Rectal smooth muscle tissue (tissue), 1 donor: ENCODE measurements around the gene BAG5.

ENCODE experiments used
- H3K27ac ChIP-seq: one replicate; pipeline ENCODE4 v1.7.0; 2013; ENCODE audit warnings: low read depth, low read length, inconsistent platforms
- H3K27me3 ChIP-seq: one replicate; pipeline ENCODE4 v1.7.0; 2013; ENCODE audit warnings: low read length; ENCODE audit not compliant: control insufficient read depth, insufficient read depth
- H3K36me3 ChIP-seq: one replicate; pipeline ENCODE4 v1.7.0; 2013; ENCODE audit warnings: low read length; ENCODE audit not compliant: control insufficient read depth, insufficient read depth
- H3K4me1 ChIP-seq: one replicate; pipeline ENCODE4 v1.7.0; 2013; ENCODE audit warnings: low read length; ENCODE audit not compliant: control insufficient read depth, insufficient read depth
- H3K4me3 ChIP-seq: one replicate; pipeline ENCODE4 v1.7.0; 2013; ENCODE audit warnings: low read length
- H3K9ac ChIP-seq: one replicate; pipeline ENCODE4 v1.7.0; 2013; ENCODE audit warnings: low read length

BAG5 gene

GRCh38 chr14:103561381-103562178 lies 877 bp downstream of the BAG5 start:
- peak overlapping the region; percentile 95 for H3K27ac ChIP-seq
- H3K4me3 ChIP-seq: peak overlapping the region; percentile 94
- H3K9ac ChIP-seq: peak overlapping the region; percentile 86
- no peaks in the 10 kb centered on the region for H3K27me3 ChIP-seq
- peaks cover 24% of the 10 kb centered on the region for H3K4me1 ChIP-seq
- H3K36me3 ChIP-seq: peaks cover 2% of the 10 kb centered on the region

- Histone ChIP-seq H3K9ac (no peak overlapping the region), H3K27me3 (no peaks in the 10 kb centered on the region), H3K27ac (no peak overlapping the region), H3K4me1 (peaks cover 24% of the 10 kb centered on the region), H3K36me3 (peaks cover 2% of the 10 kb centered on the region), H3K4me3 (peak overlapping the region; percentile 7)
Observed at GRCh38 chr14:103560691-103561090, 1.8 kb downstream of the BAG5 start.

- no peak overlapping the region for H3K27ac ChIP-seq
- H3K4me1 ChIP-seq: peaks cover 24% of the 10 kb centered on the region
- H3K9ac ChIP-seq: no peak overlapping the region
Observed at GRCh38 chr14:103559766-103560165, 2.7 kb downstream of the BAG5 start.

GRCh38 chr14:103558071-103558882 lies 4.2 kb downstream of the BAG5 start:
- Histone ChIP-seq H3K4me3 (no peak overlapping the region), H3K4me1 (peaks cover 24% of the 10 kb centered on the region), H3K27ac (no peak overlapping the region), H3K27me3 (no peaks in the 10 kb centered on the region), H3K36me3 (peaks cover 2% of the 10 kb centered on the region), H3K9ac (no peak overlapping the region)

More at GRCh38 chr14:103559766-103560165, 2.7 kb downstream of the BAG5 start:
- no peak overlapping the region for H3K4me3 ChIP-seq
- peaks cover 2% of the 10 kb centered on the region for H3K36me3 ChIP-seq
- no peaks in the 10 kb centered on the region for H3K27me3 ChIP-seq

GRCh38 chr14:103556946-103557758 lies 5.3 kb downstream of the BAG5 start:
- Histone ChIP-seq H3K9ac (no peak overlapping the region), H3K27ac (peak overlapping the region; percentile 76), H3K4me3 (no peak overlapping the region), H3K4me1 (peaks cover 31% of the 10 kb centered on the region), H3K27me3 (no peaks in the 10 kb centered on the region), H3K36me3 (peaks cover 2% of the 10 kb centered on the region)

- no peaks in the 10 kb centered on the region for H3K27me3 ChIP-seq
- peaks cover 37% of the 10 kb centered on the region for H3K4me1 ChIP-seq
- H3K4me3 ChIP-seq: no peak overlapping the region
- peak overlapping the region; percentile 5 for H3K27ac ChIP-seq
- H3K36me3 ChIP-seq: peaks cover 2% of the 10 kb centered on the region
- no peak overlapping the region for H3K9ac ChIP-seq
Observed at GRCh38 chr14:103555559-103556337, 6.7 kb downstream of the BAG5 start.

- H3K36me3 ChIP-seq: no peaks in the 10 kb centered on the region
- H3K27me3 ChIP-seq: no peaks in the 10 kb centered on the region
- H3K9ac ChIP-seq: no peak overlapping the region
- H3K4me3 ChIP-seq: no peak overlapping the region
- H3K4me1 ChIP-seq: peaks cover 47% of the 10 kb centered on the region
- peak overlapping the region; percentile 98 for H3K27ac ChIP-seq
Observed at GRCh38 chr14:103552846-103553210, 9.6 kb downstream of the BAG5 start.

GRCh38 chr14:103552011-103552845 lies 10.2 kb downstream of the BAG5 start:
- Histone ChIP-seq H3K27me3 (no peaks in the 10 kb centered on the region), H3K36me3 (no peaks in the 10 kb centered on the region), H3K4me1 (peaks cover 45% of the 10 kb centered on the region), H3K4me3 (peak overlapping the region; percentile 49), H3K9ac (no peak overlapping the region), H3K27ac (peak overlapping the region; percentile 98)

- Histone ChIP-seq H3K27ac (peak overlapping the region; percentile 98), H3K9ac (no peak overlapping the region), H3K4me1 (peaks cover 45% of the 10 kb centered on the region), H3K36me3 (no peaks in the 10 kb centered on the region), H3K27me3 (no peaks in the 10 kb centered on the region), H3K4me3 (peak overlapping the region; percentile 49)
Observed at GRCh38 chr14:103551338-103551762, 11.1 kb downstream of the BAG5 start.

- no peaks in the 10 kb centered on the region for H3K27me3 ChIP-seq
- no peak overlapping the region for H3K9ac ChIP-seq
- H3K27ac ChIP-seq: peak overlapping the region; percentile 98
- peaks cover 47% of the 10 kb centered on the region for H3K4me1 ChIP-seq
- H3K4me3 ChIP-seq: peak overlapping the region; percentile 49
- H3K36me3 ChIP-seq: no peaks in the 10 kb centered on the region
Observed at GRCh38 chr14:103550451-103551337, 11.8 kb downstream of the BAG5 start.
